ENCODE measurements around the gene GMDS.

Gene GMDS

GRCh38 chr6:2216794-2217383, 28.5 kb downstream of the GMDS start:
- intact Hi-C loops (cut with DNase I), result no loop called here
- DNase-seq, result no peak

GRCh38 chr6:2215342-2215741, 30.1 kb downstream of the GMDS start:
- no peak for DNase-seq
- intact Hi-C loops (cut with DNase I), result no loop called here

GRCh38 chr6:2213086-2213485, 32.3 kb downstream of the GMDS start:
- intact Hi-C loops (cut with DNase I), result no loop called here
- DNase-seq, result no peak

- intact Hi-C loops (cut with DNase I), result no loop called here
- DNase-seq, result no peak
These were observed 36.1 kb downstream of the GMDS start for GRCh38 chr6:2209226-2209809.

GRCh38 chr6:2208468-2208867, 36.9 kb downstream of the GMDS start:
- no peak for DNase-seq
- intact Hi-C loops (cut with DNase I), result no loop called here

- intact Hi-C loops (cut with DNase I), result no loop called here
- no peak for DNase-seq
These were observed 40.0 kb downstream of the GMDS start for GRCh38 chr6:2205396-2205795.

GRCh38 chr6:2204272-2204671, 41.1 kb downstream of the GMDS start:
- intact Hi-C loops (cut with DNase I), result no loop called here
- DNase-seq, result no peak

- DNase-seq, result no peak
These were observed 42.1 kb downstream of the GMDS start for GRCh38 chr6:2203264-2203663.

GRCh38 chr6:2197984-2198383, 47.4 kb downstream of the GMDS start:
- intact Hi-C loops (cut with DNase I), result loop anchor here (5.0 kb wide), 1 partner anchor 596 kb away; no protein-coding TSS in a partner anchor

More at GRCh38 chr6:2203264-2203663, 42.1 kb downstream of the GMDS start:
- intact Hi-C loops (cut with DNase I), result no loop called here

GRCh38 chr6:2197177-2197671, 48.2 kb downstream of the GMDS start:
- peak in 30 of 42 donors; percentile 10 to 85 (median 40) for DNase-seq
- intact Hi-C loops (cut with DNase I), result loop anchor here (5.0 kb wide), 1 partner anchor 595 kb away; no protein-coding TSS in a partner anchor

More at GRCh38 chr6:2197984-2198383, 47.4 kb downstream of the GMDS start:
- no peak for DNase-seq

- intact Hi-C loops (cut with DNase I), result loop anchor here (5.0 kb wide), 1 partner anchor 594 kb away; no protein-coding TSS in a partner anchor
- DNase-seq, result peak in 12 of 42 donors; percentile 7 to 62 (median 22)
These were observed 49.2 kb downstream of the GMDS start for GRCh38 chr6:2196079-2196679.

GRCh38 chr6:2194643-2195042, 50.8 kb downstream of the GMDS start:
- DNase-seq, result no peak
- intact Hi-C loops (cut with DNase I), result loop anchor here (5.0 kb wide), 1 partner anchor 592 kb away; no protein-coding TSS in a partner anchor

GRCh38 chr6:2193931-2194330, 51.5 kb downstream of the GMDS start:
- no peak for DNase-seq
- intact Hi-C loops (cut with DNase I), result no loop called here

- no peak for DNase-seq
- intact Hi-C loops (cut with DNase I), result no loop called here
These were observed 52.4 kb downstream of the GMDS start for GRCh38 chr6:2192976-2193375.

- DNase-seq, result no peak
- intact Hi-C loops (cut with DNase I), result no loop called here
These were observed 54.0 kb downstream of the GMDS start for GRCh38 chr6:2191390-2191740.

- no peak for DNase-seq
- intact Hi-C loops (cut with DNase I), result no loop called here
These were observed 54.6 kb downstream of the GMDS start for GRCh38 chr6:2190661-2191389.

- intact Hi-C loops (cut with DNase I), result no loop called here
- DNase-seq, result no peak
These were observed 56.5 kb downstream of the GMDS start for GRCh38 chr6:2188856-2189384.

- DNase-seq, result no peak
- intact Hi-C loops (cut with DNase I), result no loop called here
These were observed 57.0 kb downstream of the GMDS start for GRCh38 chr6:2188397-2188796.

- no peak for DNase-seq
- intact Hi-C loops (cut with DNase I), result no loop called here
These were observed 57.6 kb downstream of the GMDS start for GRCh38 chr6:2187826-2188225.

- intact Hi-C loops (cut with DNase I), result no loop called here
These were observed 58.9 kb downstream of the GMDS start for GRCh38 chr6:2186516-2186915.

More at GRCh38 chr6:2186516-2186915, 58.9 kb downstream of the GMDS start:
- peak in 1 of 42 donors; percentile 8 for DNase-seq
